ENCODE measurements around the gene XCL1.
"Not testable (repeated sequence)": the region's sequence is repeated elsewhere in the genome, so short reads cannot be mapped to it uniquely, and the experiment has no call there.

The XCL1 gene, protein sequence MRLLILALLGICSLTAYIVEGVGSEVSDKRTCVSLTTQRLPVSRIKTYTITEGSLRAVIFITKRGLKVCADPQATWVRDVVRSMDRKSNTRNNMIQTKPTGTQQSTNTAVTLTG

DNA sequence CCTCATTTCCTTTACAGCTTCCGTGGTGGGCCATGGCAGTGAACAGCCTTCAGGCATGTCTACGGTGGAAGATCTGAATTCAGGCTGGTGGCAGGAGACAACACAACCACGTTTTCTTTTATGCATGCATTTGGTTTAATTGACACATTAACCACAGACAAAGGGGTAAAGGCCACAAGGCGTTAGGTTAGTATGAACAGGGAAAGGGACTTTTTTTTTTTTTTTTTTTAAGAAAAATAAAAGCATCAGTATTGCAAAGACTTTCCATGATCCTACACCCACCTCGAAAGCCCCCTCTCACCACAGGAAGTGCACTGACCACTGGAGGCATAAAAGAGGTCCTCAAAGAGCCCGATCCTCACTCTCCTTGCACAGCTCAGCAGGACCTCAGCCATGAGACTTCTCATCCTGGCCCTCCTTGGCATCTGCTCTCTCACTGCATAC lies at the start of gene XCL1:
Gene XCL1, plus strand, starts transcription at position 361 of the 444 bp plus-strand sequence. Its CDS starts 33 bp downstream, at position 394.
- DNase-seq (ENCODE audit: low read depth) = not testable (repeated sequence)

DNA sequence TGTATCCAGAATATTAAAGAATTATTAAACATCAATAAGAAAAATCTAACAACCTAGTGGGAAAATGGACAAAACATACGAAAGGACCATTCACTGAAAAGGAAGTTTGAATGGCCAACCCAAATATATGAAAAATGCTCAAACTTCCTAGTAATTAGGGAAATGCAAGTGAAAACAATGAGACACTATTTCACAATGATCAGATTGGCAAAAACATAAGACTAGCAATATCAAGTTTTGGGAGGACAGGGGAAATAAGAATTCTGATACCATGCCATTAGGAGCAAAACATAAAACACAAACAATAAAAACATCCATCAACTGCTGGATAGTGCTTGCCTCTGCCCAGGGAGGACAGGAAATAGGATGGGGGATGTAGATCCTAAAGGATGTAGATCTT lies 46.9 kb upstream of the XCL1 start:
- DNase-seq (ENCODE audit: low read depth) = no peak

DNA sequence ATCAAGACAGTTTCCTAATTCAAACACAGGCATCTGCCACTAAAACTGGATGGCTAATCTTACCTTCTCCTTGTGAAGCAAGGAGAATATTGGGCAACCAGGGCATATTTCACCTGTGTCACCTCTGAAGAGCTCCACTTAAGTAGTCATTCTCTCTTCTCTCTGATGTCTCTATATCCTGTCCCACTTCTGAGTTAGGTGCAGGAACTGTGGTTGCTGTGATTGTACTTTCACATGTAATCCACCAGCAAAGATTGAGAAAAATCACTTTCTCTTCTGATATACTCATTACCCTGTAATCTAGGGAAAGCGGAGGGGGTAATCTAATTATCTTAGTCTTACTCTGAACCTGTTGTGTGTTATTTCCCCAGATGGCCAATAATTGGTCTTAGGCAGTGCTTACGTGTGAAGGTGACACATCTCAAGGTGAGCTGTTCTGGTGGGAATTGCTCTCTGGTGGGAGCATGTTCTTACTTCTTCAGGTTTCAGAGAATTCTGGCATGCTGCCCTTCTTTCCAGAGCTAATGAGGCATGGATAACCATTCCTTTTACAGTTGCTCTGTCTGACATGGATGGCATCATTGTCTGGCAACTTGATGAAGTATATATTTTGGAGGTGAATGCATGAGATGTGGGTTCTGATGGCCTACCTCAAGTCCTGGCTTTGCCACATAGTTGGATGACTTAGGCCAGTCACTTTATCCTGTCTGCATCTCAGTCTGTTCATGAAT lies 44.6 kb upstream of the XCL1 start:
- no peak for DNase-seq (ENCODE audit: low read depth)

DNA sequence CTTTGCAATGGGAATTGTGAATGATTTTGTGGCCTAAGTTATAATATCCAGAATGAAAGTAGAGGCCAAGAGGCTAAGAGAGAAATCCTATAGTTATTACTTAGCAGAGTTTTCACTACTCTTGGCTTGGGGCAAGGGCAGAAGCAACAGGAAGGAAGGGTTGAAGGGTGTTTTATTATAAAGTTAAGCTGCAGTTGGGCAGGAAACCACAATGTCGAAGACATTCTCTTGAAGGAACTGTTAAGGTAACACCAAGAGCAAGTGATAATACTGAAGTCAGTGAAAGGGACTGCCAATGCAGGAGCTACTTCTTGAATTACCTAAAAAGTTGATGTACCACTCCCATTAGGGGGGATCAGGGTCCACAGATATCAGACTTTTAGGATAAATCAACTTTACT lies 40.9 kb upstream of the XCL1 start:
- DNase-seq (ENCODE audit: low read depth) = no peak

DNA sequence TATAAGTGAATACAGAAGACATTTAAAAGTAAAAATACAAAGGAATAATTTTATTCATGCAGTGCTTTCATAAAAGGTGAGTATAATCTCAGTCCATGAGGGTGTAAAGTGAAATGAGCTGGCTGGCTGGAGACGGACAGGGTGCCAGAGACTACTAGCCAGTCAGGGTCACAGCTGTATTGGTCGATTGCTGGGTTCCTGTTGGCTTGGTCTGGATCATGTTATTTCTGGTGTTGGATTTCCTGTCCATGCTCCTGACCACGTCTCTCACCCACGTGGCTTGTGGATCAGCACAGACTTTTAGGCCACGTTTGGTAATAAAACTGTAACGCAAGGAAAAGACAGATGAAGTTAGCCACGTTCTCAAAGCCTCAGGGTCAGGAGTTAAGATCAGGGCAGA lies 35.6 kb upstream of the XCL1 start:
- not testable (repeated sequence) for DNase-seq (ENCODE audit: low read depth)

DNA sequence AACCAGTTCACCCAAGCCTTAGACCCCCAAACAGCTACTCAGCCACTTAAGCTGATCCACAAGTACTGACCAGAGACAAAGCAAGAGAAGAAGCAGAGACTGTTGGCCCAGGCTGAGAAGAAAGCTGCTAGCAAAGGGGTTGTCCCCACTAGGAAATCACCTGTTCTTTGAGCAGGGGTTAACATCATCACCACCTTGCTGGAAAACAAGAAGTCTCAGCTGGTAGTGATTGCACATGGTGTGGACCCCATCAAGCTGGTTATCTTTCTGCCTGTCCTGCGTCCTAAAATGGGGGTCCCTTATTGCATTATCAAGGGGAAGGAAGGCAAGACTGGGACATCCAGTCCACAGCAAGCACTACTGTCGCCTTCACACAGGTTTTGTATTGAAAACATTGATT lies 33.4 kb upstream of the XCL1 start:
- DNase-seq (ENCODE audit: low read depth) = not testable (repeated sequence)

DNA sequence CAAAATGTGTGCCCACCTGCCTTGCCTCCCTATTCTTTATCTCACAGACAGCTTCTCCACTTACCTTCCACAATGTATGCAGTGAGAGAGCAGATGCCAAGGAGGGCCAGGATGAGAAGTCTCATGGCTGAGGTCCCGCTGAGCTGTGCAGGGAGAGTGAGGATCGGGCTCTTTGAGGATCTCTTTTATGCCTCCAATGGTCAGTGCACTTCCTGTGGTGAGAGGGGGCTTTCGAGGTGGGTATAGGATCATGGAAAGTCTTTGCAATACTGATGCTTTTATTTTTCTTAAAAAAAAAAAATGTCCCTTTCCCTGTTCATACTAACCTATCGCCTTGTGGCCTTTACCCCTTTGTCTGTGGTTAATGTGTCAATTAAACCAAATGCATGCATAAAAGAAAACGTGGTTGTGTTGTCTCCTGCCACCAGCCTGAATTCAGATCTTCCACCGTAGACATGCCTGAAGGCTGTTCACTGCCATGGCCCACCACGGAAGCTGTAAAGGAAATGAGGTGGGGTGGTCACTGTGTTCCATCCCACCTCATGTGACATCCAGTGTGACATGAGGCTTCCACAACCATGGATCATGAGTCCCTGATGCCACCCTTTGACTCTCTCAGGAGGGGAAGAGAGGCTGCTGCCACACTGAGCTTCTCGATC lies 32.4 kb upstream of the XCL1 start, which contains the start of gene XCL2:
Gene XCL2, minus strand, starts transcription at position 158 of the 659 bp plus-strand sequence. Its CDS starts 33 bp downstream, at position 125.
- DNase-seq (ENCODE audit: low read depth) = not testable (repeated sequence)

DNA sequence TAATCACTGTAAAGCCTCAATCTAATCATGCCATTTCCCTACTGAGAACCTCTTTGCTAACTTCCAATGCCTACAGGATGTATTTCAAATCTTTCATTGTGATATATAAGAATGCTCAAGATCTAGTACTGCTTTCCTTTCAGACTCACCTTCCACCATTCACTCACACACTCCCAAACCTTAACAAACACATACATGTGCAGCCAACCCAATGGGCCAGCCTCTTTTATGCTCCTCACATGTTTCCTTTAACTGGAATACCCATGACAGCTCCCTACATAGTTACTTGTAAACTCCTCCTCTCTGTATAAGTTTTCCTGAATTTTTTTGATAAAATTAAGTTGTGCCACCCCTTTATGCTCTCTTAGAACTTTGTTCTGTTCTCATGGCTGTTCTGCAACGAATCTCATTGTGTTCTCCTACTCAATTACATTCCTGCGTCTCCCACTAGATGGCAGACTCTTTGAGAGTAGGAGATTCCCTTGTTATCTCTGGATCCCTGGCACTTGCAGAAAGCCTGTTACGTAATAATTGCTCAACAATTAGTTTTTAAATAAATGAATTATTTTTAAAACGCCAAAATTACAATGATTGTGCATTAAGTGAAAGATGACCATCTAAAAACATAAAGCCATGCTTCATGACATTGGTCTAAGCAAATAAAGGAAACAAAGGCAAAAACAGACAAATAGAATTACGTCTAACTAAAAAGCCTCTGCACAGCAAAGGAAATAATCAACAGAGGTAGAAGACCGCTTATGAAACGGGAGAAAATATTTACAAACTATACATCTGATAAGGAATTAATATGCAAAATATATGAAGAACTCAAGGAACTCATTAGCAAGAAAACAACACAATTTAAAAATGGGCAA lies 30.5 kb upstream of the XCL1 start:
- DNase-seq (ENCODE audit: low read depth) = peak; percentile 36

DNA sequence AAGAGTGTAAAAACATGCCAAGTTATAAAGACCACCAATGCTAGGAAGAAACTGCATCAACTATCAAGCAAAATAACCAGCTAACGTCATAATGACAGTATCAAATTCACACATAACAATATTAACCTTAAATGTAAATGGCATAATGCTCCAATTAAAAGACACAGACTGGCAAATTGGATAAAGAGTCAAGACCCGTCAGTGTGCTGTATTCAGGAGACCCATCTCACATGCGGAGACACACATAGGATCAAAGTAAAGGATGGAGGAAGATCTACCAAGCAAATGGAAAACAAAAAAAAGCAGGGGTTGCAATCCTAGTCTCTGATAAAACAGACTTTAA lies 29.9 kb upstream of the XCL1 start:
- DNase-seq (ENCODE audit: low read depth) = not testable (repeated sequence)

DNA sequence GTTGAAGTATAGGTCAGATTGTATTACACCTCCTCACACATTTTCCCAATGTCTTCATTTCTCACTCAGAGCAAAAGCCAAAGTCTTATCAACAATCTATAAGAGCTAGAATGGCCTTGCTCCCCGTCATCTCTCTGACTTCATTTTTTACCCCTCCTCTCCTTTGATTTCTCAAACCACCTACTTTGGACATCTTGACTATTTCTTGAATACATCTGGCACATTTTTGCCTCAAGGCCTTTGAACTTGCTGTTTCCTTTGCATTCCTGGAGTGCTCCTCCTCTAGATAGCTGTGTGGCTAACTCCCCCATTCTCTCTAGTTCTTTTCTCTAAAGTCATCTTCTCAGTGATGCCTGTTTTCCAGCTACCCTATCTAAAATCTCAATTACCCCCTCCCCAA lies 25.4 kb upstream of the XCL1 start:
- DNase-seq (ENCODE audit: low read depth) = no peak

DNA sequence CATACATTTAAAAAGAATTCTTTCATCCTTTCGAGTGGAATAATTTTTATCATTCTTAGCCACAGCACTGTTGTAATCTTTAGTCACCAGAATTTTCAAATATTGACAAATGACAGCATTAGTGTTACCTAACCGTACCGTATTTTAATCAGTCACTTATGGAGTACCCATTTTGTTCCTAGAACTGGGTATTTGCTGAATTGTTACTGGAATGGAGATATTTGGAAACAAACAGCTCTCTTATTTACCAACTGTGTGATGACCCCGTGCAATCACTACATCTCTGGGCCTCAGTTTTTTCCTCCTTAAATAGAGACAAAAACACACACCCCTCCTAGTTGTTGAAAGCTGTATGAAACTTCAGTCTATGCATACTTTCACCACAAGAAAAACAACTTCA lies 24.7 kb upstream of the XCL1 start:
- no peak for DNase-seq (ENCODE audit: low read depth)

DNA sequence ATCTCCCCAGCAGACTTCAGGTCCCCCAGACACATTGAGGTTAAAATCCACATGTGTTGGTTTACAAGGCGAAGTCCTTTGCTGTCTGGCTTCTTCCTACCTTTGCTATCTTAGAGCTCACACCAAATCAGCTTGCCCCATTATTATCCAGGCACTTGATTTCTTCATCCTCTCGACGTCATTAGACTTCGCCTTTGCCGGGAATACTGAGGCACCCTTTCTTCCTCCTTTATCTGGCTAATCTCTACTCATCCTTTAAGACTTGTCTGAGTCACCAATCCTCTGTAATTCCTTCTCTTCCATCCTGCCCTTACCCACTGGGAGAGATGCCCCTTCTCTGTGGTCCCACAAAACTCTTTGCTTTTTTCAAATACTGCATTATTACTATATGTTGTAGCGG lies 23.4 kb upstream of the XCL1 start:
- DNase-seq (ENCODE audit: low read depth) = no peak

DNA sequence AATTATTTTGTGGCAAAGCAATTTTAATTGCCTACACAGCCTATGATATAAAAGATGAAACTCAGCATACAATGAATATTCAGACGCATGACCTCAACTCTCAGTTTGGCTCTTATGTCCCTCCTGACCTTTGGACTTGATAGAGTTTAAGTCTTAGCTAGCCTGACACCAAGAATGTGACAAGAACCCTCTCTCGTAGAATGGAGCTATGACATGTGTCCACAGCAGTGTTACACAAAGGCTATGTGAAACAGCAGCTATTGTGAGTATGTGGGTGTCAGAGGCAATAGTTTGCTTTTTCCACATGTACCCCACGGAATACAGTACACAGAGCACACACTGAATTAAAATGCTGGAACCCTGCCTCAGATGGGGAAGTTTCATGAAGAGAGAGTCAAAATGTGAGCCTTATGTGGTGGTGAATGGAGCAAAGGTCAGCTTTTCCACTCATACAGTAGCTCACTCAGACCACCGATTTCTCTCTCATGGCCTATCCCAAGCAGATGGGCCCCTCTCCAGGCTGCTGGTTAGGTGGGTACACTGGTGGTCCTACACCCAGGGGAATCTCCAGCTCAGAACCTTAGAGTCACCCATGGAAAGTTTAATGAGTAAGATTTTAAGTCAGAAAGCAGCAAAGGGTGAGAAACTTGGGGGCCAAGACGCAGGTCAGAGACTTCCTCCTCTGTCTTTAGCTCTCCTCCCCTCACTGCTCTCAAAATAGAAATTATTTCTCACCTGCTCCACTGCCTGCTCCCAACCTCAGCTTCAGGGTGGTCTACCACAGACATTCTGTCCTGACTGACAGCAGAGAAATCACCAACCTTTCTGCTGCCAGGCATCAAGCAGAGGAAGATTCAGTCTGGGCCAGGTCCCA lies 22.5 kb upstream of the XCL1 start:
- DNase-seq (ENCODE audit: low read depth) = no peak

DNA sequence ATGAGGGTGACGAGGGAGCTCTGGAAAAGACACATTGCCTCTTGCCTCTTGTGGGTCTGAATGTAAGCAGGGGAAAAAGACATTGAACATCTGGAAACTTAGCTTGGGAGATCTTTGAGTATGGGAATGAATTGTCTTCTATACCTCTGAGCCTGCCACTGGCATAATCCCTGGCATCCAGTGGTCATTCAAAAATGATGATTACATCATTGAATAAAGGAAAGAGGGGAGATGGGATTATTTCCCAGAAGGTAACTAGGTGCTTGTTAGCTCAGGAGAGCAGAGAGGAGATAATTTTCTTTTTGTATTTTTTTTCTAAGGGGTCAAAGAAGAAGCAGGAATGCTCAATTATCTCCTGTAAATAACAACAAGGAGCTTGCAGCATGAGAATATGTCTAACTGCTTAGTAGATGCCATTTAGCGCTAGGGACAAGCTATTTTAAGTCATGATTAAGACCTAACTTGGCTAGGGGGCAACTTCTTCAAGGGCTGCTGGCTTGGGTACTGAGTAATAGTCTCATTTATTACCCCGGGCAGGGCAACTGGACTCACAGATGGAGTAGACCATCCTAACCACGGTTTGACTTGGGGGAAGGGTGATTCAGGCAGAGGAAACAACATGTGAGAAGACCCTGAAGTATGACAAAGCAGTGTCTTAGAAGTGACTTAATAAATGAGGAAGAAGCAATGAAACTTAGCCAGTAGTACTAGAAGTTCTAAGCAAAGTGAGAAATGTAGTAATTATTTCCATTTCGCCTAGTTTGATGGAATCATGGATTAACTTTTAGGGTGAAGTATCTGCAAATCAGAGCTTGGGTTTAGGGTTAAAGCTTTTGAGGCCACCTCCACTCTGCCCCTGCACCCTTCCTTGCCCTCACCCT lies 21.6 kb upstream of the XCL1 start:
- no peak for DNase-seq (ENCODE audit: low read depth)

DNA sequence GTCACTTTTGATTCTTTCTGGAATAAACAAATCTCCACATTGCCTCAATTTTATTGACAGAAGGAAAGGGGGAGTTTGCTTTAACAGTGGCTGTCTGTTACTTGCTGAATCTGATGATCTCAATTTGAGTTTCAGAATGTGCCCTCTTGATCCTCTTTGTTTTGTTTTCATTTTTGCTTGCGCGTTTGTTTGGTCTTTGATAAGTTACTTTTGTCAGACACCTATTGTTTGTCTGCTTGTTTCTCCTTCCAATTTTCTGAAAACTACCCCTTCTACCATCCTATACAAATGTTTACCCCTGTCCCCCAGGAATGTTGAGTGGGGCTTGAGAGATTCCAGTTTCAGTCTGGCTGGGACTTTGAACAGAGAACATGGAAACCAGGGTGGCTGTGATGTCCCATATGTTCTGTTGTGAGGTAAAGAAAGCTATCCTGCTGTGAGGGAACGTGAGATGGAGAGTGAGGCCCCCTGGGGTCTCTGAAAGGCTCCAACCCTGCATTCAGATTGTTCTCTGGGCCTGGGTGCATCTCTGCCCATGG lies 20.8 kb upstream of the XCL1 start:
- no peak for DNase-seq (ENCODE audit: low read depth)

DNA sequence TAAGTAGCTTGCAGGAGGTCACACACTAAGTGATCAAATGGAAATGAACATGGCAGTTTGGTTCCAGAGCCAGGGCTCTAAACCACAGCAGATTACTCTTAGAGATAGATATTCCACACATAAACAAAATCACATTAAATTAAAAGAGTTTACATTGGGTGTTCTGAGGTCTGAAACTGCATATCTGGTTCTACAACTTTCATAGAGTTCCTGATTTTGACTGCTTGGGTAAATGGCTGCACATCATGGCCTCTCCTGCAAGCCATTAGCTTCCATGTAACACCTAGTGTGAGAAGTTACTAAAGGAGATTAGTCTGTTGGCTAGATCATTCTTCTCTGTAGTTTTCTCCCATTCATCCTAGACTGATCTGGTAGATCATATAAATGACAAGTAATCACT lies 19.8 kb upstream of the XCL1 start:
- no peak for DNase-seq (ENCODE audit: low read depth)

DNA sequence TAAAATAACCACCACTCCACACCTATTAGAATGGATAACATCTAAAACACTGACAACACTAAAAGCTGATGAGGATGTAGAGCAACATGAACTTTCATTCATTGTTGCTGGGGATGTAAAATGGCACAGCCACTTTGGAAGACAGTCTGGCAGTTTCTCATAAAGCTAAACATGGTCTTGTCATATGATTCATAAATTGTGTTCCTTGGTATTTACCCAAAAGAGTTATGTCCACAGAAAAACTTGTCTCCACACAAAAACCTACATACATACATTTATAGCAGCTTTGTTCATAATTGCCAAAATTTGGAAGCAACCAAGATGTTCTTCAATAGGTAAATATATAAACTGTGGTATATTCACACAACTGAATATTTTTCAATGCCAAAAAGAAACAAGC lies 16.0 kb upstream of the XCL1 start:
- no peak for DNase-seq (ENCODE audit: low read depth)

DNA sequence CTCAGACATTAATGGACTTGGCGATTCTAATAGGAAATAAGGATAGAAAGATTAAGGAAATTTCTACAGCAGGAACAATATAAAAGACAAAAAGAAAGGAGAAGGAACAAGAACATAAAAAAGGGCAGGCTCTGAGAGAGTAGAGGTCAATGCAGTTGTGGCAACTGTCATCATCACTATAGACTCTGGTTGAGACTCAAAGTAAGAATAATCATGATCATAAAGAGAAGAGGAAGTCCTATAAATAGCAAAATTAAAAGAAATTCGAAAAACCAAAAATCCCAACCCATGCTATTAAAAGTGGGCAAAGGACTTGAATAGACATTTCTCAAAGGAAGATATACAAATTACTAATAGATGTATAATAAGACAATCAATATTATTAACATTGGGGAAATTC lies 14.4 kb upstream of the XCL1 start:
- DNase-seq (ENCODE audit: low read depth) = no peak

DNA sequence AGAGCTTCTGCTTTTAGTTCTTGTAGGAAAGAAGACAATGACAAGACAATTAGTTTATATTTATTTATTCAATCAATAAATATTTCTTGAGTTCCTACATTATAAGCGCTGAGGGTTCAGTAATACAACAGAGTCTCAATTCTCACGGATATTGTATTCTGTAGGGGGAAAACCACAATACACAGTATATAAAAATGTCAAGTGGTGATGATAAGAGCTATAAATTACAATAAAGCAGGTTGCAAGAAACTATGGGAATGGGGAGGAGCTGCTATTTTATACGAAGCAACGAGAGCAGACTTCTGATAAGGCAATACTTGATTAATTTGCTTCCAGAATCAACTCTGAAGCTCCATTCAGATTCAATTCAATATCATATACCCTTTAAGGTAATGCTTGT lies 10.6 kb upstream of the XCL1 start:
- DNase-seq (ENCODE audit: low read depth) = no peak

DNA sequence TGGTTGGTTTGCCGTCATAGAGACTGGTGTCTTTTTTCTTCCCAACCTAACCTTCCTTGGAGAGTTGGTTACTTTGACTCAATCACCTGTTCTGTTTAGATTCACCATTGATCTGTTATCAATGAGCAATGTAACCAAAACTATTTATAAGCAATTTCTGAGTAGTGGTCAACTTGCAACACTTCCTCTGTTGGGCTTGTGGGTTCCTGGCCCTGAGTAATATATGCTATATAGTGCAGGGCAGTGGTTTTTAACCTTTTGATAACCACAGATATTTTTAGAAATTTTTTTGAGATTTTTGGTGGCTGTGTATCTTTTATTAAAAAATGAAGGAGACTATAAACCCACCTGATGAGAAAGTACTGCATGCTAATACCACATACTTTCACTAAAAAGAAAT lies 9.4 kb upstream of the XCL1 start:
- DNase-seq (ENCODE audit: low read depth) = no peak
